K562 treated with DMSO at 1 percent for 4 hours (cell line): ENCODE measurements around the gene CD79A. TPM values are rescaled to one million over a fixed set of nuclear protein-coding genes. Genes with fewer than 3 reads are reported as not detected.

Experiments
- total RNA-seq: library from RNA; unstranded; fragments of 300-600 nt; gene quantifications from 2 replicates; pipeline ENCODE4 v1.2.3, GENCODE V29; 2022; ENCODE audit not compliant: insufficient read depth

The CD79A gene
- not detected in 2 replicates for total RNA-seq

GRCh38 chr19:41876847-41877832 is at the start of gene CD79A:
TSS of gene CD79A (plus strand) at chr19:41877279. CDS start at chr19:41877305, 26 bp downstream.

GRCh38 chr19:41844601-41845000 is 32.5 kb upstream of the CD79A start, which contains the start of gene LYPD4:
TSS of gene LYPD4 (minus strand) at chr19:41844683. CDS start at chr19:41839285, 5,398 bp downstream.

GRCh38 chr19:41845001-41845050 is 32.3 kb upstream of the CD79A start, which contains the start of gene DMRTC2:
TSS of gene DMRTC2 (plus strand) at chr19:41845042. CDS start at chr19:41847429, 2,387 bp downstream.

GRCh38 chr19:41859618-41860418 is 17.3 kb upstream of the CD79A start, which contains the start of gene RPS19:
TSS of gene RPS19 (plus strand) at chr19:41860255. CDS start at chr19:41860775, 520 bp downstream.

GRCh38 chr19:41882568-41883462 is 5.7 kb downstream of the CD79A start, which contains the start of gene ARHGEF1:
TSS of gene ARHGEF1 (plus strand) at chr19:41883184. CDS start at chr19:41888083, 4,899 bp downstream.

GRCh38 chr19:41928221-41928683 is 51.2 kb downstream of the CD79A start, which contains the start of gene ERFL:
TSS of gene ERFL (minus strand) at chr19:41928449. CDS start at chr19:41912919, 15,530 bp downstream.

Other genes starting within 250 kb of the CD79A start
- not detected in 2 replicates for gene CEACAM7, start 189.0 kb upstream of the CD79A start, total RNA-seq
- not detected in 2 replicates for gene CEACAM5, start 168.7 kb upstream of the CD79A start, total RNA-seq
- not detected in 2 replicates for gene CEACAM6, start 121.7 kb upstream of the CD79A start, total RNA-seq
- gene CEACAM3, start 80.7 kb upstream of the CD79A start, total RNA-seq = not detected in 2 replicates
- gene LYPD4, start 32.6 kb upstream of the CD79A start, total RNA-seq = not detected in 2 replicates
- not detected in 2 replicates for gene DMRTC2, start 32.2 kb upstream of the CD79A start, total RNA-seq
- gene RPS19, start 17.0 kb upstream of the CD79A start, total RNA-seq = 3,874 and 4,098 TPM in 2 replicates
- 86.5 and 102 TPM in 2 replicates for gene ARHGEF1, start 5.9 kb downstream of the CD79A start, total RNA-seq
- gene ERFL, start 51.2 kb downstream of the CD79A start, total RNA-seq = 0.83 and 0.90 TPM in 2 replicates
- gene RABAC1, start 82.0 kb downstream of the CD79A start, total RNA-seq = 165 and 170 TPM in 2 replicates
- gene ATP1A3, start 117.0 kb downstream of the CD79A start, total RNA-seq = 0.46 and 1.0 TPM in 2 replicates
- gene GRIK5, start 192.9 kb downstream of the CD79A start, total RNA-seq = 5.3 and 5.7 TPM in 2 replicates
- gene ZNF574, start 198.9 kb downstream of the CD79A start, total RNA-seq = 21.3 and 29.6 TPM in 2 replicates